Kidney epithelial cell (primary cell): ENCODE data around the gene SOD1. TPM values are rescaled to one million over a fixed set of nuclear protein-coding genes. Genes with fewer than 3 reads are reported as not detected.

Source experiments
- DNase-seq: peaks from one replicate; pipeline ENCODE4 v3.0.0-alpha.2; 2010; ENCODE audit warnings: low read depth
- H3K27me3 ChIP-seq: 2 replicates; pipeline ENCODE4 v1.6.0; 2011; ENCODE audit warnings: low read length; ENCODE audit not compliant: control insufficient read depth, insufficient read depth
- H3K36me3 ChIP-seq: 2 replicates; pipeline ENCODE4 v1.5.1; 2011; ENCODE audit warnings: low read length; ENCODE audit not compliant: control insufficient read depth, insufficient read depth
- H3K4me3 ChIP-seq: 2 replicates; pipeline ENCODE4 v1.5.1; 2011; ENCODE audit warnings: low read depth, mild to moderate bottlenecking, control low read depth, low read length
- CTCF ChIP-seq: IDR thresholded peaks from 2 replicates; pipeline ENCODE4 v1.5.1; 2011; ENCODE audit warnings: mild to moderate bottlenecking, moderate library complexity, low read length, control low read depth, inconsistent platforms; ENCODE audit not compliant: insufficient read depth, poor library complexity, severe bottlenecking
- total RNA-seq: library from RNA; depleted of rRNA; stranded (reverse); fragments of >200 nt; gene quantifications from 2 replicates; pipeline ENCODE4 v1.2.3, GENCODE V29; 2015

The SOD1 gene
- total RNA-seq, 1 donor from 2014 or later, result 121 TPM

GRCh38 chr21:31687108-31687507, 27.6 kb downstream of the SOD1 start:
- Histone ChIP-seq H3K4me3 (no peak overlapping the region), H3K36me3 (no peaks in the 10 kb centered on the region), H3K27me3 (no peaks in the 10 kb centered on the region)
- no peak for TF ChIP-seq CTCF
- no peak for DNase-seq

- Histone ChIP-seq H3K4me3 (no peak overlapping the region), H3K27me3 (no peaks in the 10 kb centered on the region), H3K36me3 (no peaks in the 10 kb centered on the region)
- no peak for DNase-seq
- TF ChIP-seq CTCF, result no peak
Observed at GRCh38 chr21:31688603-31689368, 29.3 kb downstream of the SOD1 start.

GRCh38 chr21:31693222-31693621, 33.7 kb downstream of the SOD1 start:
- no peak for DNase-seq
- no peak overlapping the region for H3K4me3 ChIP-seq
- H3K36me3 ChIP-seq, result no peaks in the 10 kb centered on the region
- no peak for TF ChIP-seq CTCF
- H3K27me3 ChIP-seq, result no peaks in the 10 kb centered on the region

- no peaks in the 10 kb centered on the region for H3K36me3 ChIP-seq
- no peaks in the 10 kb centered on the region for H3K27me3 ChIP-seq
- no peak for TF ChIP-seq CTCF
- no peak overlapping the region for H3K4me3 ChIP-seq
- DNase-seq, result no peak
Observed at GRCh38 chr21:31696424-31696823, 36.9 kb downstream of the SOD1 start.

GRCh38 chr21:31698461-31698860, 39.0 kb downstream of the SOD1 start:
- no peak for DNase-seq
- no peak for TF ChIP-seq CTCF
- Histone ChIP-seq H3K36me3 (no peaks in the 10 kb centered on the region), H3K27me3 (no peaks in the 10 kb centered on the region), H3K4me3 (no peak overlapping the region)

GRCh38 chr21:31700040-31700439, 40.5 kb downstream of the SOD1 start:
- Histone ChIP-seq H3K36me3 (no peaks in the 10 kb centered on the region), H3K4me3 (no peak overlapping the region), H3K27me3 (no peaks in the 10 kb centered on the region)
- DNase-seq, result no peak
- no peak for TF ChIP-seq CTCF
